Hematopoietic multipotent progenitor cell (in vitro differentiated cells): ENCODE measurements around the gene ZNF33B. TPM values are rescaled to one million over a fixed set of nuclear protein-coding genes. Genes with fewer than 3 reads are reported as not detected.
"Not testable (repeated sequence)": the region's sequence is repeated elsewhere in the genome, so short reads cannot be mapped to it uniquely, and the experiment has no call there.

Experiments used
- DNase-seq, 3 donors: peaks; one replicate each; pipeline ENCODE4 v3.0.0-alpha.2; 2011 to 2015; ENCODE audit warnings: low read depth in 2 of 3, low spot score in 2 of 3
- total RNA-seq: library from RNA; depleted of rRNA; stranded (reverse); fragments of >200 nt; gene quantifications from one replicate; pipeline ENCODE4 v1.2.3, GENCODE V29; 2012

Gene ZNF33B
- 20.7 TPM for total RNA-seq

DNA sequence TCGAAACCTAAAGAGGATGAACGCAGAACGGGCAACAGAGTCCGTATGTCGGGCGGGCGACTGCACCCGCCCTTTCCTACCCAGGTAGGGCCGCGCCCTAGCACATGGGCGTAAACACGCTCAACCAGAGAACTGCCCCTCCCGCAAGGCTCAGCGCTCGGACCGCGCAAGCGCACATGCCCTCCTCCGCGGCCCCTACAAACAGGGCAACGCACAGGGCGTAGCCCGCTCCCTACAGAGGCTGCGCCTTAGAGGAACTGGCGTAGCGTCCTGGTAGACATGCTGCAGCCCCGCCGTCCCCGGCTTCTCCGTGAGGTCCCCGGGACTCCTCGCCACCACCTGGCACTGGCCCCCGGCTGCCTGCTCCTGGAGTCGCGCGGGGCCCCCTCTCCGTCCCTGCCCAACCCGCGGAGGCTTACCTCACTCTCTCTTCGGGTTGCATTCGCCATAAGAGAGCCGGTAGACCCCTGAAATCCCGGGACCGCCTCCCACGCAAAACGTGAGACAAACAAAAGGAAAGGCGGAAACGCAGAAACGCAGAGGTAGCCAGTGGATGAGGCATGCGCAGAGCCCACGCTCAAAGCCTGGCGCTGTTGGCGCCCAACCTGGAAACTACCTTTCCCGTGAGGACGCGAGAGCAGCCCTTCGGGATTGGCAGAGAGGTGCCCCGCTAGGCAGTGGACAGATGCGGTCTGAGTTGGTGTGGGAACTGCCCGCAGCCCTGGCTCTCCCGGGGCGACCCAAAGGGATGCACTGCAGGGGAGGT lies at the start of gene ZNF33B:
TSS of gene ZNF33B (minus strand) at position 516 of the 766 bp plus-strand sequence. CDS start 1,642 bp downstream, outside the sequence.
- DNase-seq, result peak; percentile 87 to 95 (median 94)

DNA sequence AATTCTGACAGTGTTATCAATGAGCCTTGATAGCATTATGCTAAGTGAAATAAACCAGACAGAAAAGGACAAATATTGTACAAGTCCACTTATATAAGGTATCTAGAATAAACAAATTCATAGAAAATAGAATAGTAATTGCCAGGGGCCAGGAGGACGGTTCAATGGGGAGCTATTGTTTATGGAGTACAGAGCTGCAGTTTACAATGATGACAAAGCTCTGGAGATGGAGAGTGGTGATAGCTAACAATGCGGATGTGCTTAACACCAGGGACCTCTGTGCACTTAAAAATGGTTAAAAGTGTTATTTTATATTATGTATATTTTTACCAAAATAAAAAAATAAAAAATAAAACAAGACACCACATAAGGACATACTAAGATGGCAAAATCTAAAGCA lies 46.1 kb upstream of the ZNF33B start:
- no peak for DNase-seq

DNA sequence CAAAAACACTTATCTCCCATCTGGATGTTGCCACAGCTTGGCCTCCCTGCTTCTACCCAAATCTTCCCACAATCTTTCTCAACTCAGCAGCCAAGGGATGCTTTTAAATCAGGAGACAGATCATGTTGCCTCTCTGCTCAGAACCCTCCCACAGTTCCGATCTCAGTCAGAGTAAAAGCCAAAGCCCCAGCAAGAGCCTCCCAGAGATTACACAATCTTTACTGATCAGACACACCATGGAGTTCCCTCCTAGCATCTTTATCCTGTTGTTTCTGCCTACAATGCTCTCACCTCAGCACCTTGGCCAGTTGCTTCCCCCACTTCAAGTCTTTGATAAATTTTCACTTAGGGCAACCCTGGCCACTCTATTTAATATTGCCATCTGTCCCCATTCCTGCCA lies 41.9 kb upstream of the ZNF33B start:
- DNase-seq, result no peak

DNA sequence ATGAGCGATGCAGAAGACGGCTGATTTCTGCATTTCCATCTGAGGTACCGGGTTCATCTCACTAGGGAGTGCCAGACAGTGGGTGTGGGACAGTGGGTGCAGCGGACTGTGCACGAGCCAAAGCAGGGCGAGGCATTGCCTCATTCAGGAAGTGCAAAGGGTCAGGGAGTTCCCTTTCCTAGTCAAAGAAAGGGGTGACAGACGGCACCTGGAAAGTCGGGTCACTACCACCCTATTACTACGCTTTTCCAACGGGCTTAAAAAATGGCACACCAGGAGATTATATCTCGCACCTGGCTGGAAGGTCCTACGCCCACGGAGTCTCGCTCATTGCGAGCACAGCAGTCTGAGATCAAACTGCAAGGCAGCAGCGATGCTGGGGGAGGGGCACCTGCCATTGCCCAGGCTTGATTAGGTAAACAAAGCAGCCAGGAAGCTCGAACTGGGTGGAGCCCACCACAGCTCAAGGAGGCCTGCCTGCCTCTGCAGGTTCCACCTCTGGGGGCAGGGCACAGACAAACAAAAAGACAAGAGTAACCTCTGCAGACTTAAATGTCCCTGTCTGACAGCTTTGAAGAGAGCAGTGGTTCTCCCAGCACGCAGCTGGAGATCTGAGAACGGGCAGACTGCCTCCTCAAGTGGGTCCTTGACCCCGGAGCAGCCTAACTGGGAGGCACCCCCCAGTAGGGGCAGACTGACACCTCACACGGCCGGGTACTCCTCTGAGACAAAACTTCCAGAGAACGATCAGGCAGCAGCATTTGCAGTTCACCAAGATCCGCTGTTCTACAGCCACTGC lies 27.0 kb upstream of the ZNF33B start:
- DNase-seq, result not testable (repeated sequence)

DNA sequence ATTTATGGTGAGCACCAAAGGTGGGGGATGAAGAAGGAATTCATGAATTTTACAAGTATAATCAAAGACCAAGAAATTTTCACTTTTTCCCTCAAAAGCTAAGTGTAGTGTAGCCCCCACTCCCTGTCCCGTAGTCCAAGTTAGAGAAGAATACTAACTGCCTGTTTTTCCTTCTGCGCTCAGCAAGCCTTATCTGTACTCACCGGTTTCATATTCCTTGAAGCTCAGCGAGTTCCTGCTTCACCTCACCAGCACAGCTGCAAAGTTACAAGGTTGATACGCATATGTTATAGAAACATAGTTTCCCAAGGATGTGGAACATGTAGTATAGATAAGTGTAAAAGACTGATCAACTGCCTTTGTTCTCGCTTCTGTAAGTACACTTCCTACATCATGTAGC lies 16.0 kb upstream of the ZNF33B start:
- no peak for DNase-seq

DNA sequence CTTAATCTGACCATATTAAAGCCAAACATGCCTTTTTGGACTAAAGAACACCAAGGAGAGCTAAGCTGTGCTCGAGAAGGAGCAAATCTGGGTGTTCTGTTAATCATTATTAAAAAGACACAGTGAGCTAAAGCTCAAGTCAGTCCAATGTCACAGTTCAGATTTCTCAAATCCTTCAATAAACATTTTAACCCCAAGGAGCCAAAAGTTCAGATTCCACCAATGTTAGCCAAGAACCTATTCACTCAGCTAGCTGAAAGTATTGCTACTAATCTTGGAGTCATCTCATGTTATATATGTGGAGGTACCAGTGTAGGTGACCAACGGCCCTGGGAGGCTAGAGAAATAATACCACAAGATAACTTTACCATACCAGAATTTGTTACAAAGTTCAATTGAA lies 14.5 kb upstream of the ZNF33B start:
- DNase-seq, result no peak

DNA sequence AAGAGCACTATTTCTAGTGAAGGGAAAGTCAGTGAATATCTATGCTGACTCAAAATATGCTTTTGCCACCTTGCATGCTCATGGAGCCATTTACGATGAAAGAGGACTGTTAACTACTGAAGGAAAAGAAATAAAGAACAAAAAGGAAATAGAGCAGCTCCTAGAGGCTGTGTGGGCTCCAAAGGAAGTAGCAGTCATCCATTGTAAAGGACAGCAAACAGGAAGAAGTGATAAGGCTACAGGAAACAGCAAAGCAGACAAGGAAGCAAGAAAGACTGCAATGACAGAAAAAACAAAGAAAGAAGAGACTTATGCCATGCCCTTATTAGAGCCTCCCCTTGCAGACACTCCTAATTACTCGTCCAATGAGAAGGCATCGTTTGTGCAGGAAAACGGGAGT lies 12.0 kb upstream of the ZNF33B start:
- DNase-seq, result no peak

DNA sequence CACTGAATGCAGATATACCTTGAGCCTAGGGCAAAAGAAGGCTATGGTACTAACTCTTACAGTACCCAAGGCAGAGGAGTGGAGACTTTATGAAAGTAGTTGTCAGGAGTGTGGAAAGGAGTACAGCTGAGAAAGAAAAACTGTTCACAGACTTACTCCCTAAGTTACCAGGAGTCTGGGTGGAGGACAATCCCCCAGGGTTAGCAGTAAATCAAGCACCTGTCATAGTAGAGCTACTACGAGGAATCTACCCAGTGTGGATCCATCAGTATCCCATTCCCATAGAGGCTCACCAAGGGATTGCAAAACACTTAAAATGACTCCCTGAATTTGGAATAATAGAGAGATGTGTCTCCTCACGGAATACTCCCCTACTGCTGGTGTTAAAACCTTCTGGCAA lies 10.1 kb upstream of the ZNF33B start:
- no peak for DNase-seq

DNA sequence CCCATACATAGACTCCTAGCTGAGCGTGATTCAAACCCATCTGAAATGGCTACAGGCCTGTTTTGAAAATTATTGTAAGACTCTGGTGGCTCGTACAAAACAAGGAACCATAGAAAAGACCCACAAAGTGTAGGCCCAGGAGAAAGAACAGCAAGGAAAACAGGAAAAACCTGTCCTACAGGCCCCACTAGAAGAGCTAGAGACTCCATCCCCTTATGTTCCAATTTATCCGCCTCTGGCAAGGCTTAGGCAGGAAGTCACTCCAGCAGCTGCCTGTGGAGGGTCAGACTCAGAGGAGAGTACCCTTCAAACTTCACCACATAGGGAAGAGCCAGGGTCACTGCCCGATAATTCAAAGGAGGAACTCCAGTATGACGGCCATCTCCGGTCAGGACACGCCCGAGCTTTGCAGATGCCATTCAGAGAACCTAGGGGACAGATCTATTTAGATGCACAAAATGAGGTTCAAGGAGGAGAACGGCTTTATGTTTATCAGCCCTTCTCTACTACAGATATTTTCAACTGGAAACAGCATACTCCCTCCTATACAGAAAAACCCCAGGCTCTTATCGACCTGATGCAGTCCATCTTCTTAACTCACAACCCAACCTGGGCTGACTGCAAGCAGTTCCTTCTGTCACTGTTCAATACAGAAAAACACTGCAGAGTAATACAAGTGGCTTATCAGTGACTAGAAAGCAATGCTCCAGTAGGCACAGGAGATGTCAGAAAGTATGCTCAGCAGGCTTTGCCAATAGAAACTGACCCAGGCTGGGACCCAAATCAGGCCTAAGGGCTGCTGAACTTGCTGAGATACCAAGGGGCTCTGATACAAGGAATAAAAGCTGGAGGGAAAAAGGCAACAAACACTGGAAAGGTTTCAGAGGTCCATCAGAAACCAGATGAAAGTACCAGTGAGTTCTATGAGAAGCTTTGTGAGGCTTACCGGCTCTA lies 8.6 kb upstream of the ZNF33B start:
- no peak for DNase-seq

DNA sequence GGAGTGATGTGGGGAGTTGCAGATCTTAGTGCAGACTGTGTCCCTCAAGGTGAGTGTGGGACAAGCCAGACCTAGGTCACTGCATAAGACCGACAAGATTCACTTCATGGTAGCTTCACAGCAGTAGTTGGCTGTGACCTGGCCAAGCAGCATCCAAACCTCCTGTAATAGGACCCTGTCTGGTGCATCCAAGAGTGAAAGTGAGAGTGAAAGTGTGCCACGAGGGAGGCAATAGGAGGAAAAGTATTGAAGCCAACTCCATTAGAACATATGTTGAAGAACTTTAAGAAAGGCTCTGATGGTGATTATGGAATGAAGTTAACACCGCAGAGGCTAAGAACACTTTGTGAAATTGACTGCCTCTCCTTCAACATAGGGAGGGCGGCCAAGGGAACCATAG lies 7.8 kb upstream of the ZNF33B start:
- DNase-seq, result no peak

DNA sequence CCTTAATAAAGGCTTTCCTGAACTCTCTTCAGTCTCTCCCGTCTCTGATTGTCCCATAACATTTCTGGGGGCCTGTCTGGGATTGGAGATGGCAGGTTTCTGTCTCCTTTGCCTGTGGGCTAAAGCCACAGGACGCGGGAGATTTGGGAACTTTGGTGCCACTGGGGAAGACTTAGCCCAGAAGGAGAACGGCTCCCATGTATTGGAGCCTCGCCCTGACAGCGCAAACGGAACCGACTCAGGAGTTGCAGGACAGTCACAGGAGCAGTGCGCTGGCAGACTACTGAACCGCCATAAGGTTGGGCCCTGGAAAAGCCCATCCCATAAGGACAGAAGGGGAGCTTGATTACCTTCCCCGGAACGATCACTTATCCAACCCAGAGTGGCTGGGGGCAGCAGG lies 7.1 kb upstream of the ZNF33B start:
- DNase-seq, result no peak

DNA sequence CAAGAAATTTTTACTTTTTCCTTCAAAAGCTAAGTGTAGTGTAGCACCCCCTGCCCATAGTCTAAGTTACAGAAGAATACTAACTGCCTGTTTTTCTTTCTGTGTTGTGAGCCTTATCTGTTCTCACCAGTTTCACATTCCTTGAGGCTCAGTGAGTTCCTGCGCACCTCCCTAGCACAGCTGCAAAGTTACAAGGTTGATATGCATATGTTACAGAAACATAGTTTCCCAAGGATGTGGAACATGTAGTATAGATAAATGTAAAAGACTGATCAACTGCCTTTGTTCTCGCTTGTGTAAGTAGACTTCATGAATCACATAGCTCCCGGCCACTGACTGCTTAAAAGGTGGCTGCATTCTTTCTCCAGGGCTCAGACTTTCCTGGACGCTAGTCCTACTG lies 6.7 kb upstream of the ZNF33B start:
- peak in 2 of 3 donors; percentile 8 to 25 for DNase-seq

DNA sequence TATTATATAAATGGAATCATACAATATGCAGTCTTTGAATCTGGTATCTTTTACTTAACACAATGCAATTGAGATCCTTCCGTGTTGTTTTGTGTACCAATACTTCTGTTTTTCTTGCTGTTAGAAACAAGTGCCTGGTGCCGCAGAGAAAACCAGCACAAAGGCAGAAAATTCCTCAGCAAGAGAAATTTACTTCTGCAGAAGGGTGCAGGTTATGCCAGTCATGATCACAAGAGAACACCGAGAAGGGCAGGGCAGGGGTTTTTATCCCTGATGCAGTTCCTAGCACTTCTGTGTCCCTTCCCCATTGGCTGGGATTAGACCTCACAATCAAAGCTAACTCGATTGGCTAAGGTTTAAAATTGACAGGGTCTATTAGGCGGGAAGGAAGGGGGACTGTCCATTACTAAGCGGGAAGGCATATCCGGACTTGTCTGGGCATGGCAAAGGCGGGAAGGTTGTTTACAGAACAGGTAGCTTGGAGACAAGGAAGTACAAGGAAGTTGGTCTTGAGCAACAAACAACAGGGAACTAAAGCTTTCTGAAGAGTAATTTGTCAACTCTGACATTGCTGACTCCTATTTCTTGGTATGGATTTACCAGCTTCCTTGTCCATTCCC lies 2.4 kb upstream of the ZNF33B start:
- no peak for DNase-seq

DNA sequence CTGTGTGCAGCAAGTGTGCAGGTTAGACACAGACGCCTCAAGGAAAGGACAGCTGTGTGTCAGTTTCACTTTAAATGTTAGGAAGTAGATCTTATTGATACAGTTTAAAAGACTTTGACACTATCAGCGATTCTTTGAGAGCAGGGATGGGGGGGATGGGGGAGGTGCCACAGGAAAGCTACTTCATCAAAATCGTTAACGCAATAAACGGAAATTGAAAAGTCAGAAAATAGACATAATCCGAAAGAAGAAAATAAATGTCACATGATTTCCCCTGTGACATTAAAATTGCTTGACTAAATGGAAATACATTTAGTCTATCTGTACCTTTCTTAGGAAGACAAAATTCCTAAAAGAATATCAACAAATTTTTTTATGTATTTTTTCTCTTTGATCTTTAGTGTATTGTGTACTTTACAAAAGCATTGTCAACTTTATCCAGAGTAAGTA lies 476 bp upstream of the ZNF33B start:
- peak in 1 of 3 donors; percentile 51 for DNase-seq

DNA sequence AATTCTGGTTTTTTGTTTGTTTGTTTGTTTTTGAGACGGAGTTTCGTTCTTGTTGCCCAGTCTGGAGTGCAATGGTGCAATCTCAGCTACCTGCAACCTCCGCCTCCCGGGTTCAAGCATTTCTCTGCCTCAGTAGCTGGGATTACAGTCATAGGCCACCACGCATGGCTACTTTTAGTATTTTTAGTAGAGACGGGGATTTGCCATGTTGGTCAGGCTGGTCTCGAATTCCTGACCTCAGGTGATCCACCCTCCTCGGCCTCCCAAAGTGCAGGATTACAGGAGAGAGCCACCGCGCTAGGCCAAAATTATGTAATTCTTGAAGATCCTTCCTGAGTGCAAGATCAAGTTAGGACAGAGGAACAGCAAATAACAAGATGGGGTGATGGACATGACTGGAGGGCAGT lies 719 bp downstream of the ZNF33B start:
- no peak for DNase-seq

DNA sequence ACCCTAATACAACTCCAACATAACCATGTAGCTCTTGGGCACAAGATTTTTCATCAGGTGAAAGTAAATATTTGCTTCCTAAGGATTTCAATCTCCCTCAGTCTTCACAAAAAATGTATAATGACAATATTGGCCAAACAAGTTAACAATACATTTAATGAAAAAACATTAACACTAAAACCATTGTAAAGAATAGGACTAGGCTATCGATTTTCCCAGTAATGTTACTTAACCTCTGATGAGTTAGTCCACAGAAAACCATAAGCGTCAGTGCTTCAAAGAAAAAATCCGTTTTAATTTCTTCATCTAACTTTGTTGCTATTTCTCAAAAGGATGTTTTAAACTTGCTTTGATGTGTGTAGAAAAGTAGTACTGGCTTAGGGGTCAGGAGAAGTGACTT lies 1.2 kb downstream of the ZNF33B start:
- DNase-seq, result no peak

DNA sequence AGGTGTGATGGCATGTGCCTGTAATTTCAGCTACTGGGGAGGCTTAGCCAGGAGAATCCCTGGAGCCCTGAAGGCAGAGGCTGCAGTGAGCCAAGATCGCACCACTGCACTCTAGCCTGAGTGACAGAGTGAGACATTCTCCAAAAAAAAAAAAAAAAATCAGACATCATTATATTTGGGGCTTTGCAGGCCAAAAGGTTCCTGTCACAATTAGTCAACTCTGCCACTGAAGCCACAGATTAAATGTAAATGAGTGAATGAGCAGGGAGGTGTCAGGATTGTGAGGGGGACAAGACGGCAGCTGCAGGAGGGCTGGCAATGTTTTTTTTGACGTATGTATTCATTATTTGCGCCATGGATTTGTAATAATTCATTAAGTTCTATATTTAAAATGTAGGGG lies 3.3 kb downstream of the ZNF33B start:
- DNase-seq, result no peak

DNA sequence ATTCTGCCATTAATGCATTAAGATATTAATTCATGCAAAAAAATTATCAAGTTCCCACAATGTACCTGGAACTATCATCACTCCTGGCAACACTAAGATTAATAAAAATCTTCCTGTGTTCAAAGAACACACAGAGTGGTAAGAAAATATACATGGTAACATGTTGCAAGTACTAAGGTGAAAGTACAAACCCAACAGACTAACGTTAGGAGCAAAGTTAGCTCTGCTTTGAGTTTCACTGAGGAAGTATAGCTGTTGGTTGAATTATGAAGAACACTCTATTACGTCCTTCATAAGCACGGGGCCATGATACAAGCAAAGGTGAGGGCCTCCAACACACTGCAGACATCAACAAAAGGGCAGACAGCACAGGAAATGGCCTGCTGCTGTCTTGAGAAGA lies 5.8 kb downstream of the ZNF33B start:
- no peak for DNase-seq

DNA sequence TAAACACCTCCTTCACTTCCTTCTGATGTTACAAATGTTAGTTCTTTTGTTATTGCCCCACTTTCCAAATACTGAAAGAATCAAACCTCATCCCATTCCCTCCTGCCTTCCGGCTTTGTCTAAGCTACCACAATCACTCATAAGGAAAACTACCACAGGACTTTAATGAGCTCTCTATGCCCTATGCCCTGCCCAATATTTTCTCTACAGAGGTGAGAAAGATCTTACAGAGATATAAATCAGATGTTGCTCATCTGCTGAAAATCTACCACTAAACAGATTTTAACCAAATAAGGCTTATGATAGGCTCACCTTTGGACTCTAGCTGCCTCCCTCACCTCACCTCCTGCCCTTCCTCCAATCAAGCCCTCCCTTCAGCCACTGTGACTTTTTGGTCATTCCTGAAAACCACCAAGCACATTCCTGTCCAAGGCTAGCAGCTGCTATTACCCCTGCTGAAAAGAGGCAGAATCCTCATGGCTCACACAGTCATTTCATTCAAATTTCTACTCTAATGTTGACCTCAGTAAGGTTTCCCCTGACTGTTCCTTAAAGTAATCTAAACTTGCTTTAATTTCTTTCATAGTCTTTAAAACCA lies 7.7 kb downstream of the ZNF33B start:
- DNase-seq, result no peak

DNA sequence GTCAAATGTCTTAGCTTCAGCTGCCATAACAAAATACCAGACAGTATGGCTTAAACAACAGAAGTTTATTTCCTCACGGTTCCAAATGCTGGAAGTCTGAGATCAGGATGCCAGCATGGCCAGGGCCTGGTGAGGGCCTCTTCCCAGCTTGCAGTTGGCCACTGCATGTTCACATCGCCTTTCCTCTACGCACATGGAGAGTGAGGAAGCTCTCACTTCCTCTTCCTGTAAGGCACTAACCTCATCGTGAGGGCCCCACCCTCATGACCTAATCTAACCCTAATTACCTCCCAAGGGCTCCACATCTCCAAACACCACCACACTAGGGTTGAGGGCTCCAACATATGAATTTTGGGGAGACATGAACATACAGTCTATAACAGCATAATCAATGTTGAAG lies 14.4 kb downstream of the ZNF33B start:
- no peak for DNase-seq
